ENCODE measurements around the gene TRAPPC8.
"Not testable (repeated sequence)": the region's sequence is repeated elsewhere in the genome, so short reads cannot be mapped to it uniquely, and the experiment has no call there.

The TRAPPC8 gene, protein sequence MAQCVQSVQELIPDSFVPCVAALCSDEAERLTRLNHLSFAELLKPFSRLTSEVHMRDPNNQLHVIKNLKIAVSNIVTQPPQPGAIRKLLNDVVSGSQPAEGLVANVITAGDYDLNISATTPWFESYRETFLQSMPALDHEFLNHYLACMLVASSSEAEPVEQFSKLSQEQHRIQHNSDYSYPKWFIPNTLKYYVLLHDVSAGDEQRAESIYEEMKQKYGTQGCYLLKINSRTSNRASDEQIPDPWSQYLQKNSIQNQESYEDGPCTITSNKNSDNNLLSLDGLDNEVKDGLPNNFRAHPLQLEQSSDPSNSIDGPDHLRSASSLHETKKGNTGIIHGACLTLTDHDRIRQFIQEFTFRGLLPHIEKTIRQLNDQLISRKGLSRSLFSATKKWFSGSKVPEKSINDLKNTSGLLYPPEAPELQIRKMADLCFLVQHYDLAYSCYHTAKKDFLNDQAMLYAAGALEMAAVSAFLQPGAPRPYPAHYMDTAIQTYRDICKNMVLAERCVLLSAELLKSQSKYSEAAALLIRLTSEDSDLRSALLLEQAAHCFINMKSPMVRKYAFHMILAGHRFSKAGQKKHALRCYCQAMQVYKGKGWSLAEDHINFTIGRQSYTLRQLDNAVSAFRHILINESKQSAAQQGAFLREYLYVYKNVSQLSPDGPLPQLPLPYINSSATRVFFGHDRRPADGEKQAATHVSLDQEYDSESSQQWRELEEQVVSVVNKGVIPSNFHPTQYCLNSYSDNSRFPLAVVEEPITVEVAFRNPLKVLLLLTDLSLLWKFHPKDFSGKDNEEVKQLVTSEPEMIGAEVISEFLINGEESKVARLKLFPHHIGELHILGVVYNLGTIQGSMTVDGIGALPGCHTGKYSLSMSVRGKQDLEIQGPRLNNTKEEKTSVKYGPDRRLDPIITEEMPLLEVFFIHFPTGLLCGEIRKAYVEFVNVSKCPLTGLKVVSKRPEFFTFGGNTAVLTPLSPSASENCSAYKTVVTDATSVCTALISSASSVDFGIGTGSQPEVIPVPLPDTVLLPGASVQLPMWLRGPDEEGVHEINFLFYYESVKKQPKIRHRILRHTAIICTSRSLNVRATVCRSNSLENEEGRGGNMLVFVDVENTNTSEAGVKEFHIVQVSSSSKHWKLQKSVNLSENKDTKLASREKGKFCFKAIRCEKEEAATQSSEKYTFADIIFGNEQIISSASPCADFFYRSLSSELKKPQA (N-terminal part only)

DNA sequence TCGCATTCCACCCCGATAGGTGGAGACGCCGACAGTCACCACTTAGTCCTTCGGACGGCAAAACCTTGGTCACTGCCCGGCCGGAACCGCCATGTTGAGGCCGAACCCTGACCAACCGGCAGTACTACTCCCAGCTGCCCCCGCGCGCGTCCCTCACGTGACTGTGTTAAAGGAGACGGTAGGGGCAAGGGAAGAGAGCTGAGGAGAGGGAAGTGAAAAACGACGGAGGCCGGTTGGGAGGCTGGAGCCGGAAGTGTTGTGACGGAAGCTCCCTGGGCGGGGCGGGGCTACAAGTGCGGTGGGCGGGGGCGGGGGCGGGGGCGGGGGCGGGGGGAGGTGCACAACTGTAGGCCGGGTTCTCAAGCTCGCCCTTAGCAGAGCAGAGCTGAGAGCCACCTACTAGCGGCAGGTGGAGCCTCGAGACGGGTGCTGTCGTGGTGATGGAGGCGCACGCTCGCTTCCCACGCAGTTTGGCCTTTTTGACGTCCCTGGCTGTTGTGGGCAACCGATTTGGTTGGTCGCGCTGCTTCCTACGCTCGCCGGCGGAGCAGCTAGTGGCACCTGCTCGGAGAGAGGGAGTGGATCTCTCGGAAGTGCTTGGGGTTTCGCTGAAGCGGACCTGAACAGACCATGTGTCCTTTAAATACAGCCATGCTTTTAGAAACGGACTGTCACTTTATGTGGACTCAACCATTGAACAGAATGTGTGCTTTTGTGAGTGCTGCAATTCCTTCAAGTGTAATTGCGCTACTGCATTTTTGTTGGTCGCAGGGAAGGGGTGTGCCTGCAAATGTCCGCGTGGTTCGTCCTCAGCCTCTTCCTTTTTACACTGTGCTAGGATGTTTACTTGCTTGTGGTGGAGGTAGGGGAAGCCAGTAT, at the start of gene TRAPPC8:
Gene TRAPPC8 (minus strand): TSS at position 130 of the 879 bp plus-strand sequence. CDS start 364 bp downstream, outside the sequence.
- peak; percentile 98 for DNase-seq (ENCODE audit: low spot score)

DNA sequence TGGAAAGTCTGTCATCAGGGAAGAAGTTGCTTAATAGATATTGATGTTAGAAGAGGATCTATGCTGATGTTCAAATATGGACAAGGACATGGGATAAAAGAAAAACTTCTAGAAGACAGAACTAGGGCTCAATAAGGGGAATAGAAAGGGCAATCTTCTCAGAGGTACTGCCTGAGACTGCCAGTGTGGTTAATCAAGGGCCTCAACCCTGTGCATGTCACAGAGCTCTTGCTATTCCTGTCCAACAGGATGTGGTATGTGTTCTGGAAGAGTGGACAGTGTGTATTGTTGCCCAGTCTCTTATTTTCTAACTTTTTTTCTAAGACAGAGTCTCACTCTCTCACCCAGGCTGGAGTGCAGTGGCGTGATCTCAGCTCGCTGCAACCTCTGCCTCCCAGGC, 47.9 kb upstream of the TRAPPC8 start:
- no peak for DNase-seq (ENCODE audit: low spot score)

DNA sequence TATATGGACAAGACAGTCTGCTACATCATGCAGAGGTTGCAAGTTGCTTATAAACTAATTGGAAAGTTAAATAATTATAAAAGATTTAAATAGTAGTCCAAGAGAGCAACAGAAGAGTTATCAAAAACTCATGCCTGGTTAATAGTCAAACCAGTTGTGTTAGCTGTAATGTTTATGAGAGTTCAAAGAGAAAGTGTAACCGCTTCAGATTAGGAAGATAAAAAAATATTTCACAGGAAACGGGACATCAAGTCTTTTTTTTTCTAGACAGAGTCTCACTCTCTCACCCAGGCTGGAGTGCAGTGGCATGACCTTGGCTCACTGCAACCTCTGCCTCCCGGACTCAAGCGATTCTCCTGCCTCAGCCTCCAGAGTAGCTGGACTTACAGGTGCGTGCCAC, 41.0 kb upstream of the TRAPPC8 start:
- no peak for DNase-seq (ENCODE audit: low spot score)

DNA sequence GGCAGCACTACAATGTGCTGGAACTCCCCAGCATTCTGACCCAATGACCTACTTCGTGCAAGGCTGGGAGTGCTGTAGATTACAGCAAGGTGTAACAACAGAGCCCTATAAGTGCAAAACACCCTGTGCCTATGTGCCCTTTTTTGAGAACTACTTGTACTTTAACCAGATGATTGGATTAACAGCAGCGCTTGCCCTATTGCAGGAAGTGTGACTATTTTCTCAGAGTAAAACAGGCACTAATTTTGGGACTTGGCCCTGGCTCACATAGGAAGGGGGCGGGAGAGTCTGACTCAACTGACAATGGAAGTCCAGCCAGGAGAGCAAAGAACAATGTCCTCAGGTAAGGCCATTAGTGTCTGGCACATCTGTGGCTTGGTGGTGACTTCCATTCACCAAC, 40.1 kb upstream of the TRAPPC8 start:
- DNase-seq (ENCODE audit: low spot score), result no peak

DNA sequence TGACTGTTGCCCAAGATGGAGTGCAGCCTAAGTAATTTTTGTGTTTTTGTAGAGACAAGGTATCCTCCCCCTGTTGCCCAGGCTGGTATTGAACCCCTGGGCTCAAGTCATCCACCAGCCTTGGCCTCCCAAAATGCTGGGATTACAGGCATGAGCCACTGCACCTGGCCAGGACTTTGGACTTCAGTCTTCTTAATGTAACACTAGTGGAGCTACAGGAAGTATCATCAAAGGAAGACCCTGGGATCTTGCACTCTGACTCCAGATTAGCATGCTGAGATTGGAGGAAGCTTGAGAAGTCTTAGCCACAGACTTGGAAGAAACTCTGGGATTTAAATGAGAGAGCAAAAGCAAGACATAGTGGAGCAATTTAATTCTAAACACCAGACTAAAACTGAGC, 37.9 kb upstream of the TRAPPC8 start:
- DNase-seq (ENCODE audit: low spot score), result no peak

DNA sequence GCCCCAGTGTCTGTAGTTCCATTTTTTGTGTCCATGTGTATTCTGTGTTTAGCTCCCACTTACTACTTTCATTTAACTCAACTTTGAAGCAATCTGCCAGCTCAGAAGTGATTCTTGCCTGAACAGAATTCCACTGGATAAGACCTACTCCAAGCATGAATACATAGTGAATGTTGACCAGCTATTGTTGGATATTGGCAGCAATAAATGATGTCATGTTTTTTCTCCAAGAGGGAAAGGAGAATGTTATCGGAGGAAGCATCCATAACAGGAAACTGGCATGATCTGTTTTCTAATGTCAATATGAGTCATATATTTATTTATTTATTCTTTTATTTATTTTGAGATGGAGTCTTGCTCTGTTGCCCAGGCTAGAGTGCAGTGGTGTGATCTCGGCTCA, 36.8 kb upstream of the TRAPPC8 start:
- no peak for DNase-seq (ENCODE audit: low spot score)

DNA sequence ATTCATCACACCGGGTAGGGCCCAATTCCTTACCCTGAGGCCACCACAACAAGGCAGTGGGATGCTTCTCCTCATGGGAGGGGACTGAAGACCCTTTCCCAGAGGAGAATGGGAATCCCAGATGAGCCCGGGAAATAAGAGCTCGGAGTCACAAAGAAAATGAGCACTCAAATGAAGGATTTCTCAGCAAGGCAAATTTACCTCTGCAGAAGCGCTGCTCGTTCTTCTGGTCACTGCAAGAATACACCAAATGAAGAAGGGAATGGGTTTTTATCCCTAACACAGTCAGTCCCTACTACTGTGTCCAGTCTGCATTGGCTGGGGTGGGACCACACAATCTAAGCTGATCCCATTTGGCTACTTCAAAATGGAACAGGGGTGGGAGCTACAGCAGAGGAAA, 35.7 kb upstream of the TRAPPC8 start:
- no peak for DNase-seq (ENCODE audit: low spot score)

DNA sequence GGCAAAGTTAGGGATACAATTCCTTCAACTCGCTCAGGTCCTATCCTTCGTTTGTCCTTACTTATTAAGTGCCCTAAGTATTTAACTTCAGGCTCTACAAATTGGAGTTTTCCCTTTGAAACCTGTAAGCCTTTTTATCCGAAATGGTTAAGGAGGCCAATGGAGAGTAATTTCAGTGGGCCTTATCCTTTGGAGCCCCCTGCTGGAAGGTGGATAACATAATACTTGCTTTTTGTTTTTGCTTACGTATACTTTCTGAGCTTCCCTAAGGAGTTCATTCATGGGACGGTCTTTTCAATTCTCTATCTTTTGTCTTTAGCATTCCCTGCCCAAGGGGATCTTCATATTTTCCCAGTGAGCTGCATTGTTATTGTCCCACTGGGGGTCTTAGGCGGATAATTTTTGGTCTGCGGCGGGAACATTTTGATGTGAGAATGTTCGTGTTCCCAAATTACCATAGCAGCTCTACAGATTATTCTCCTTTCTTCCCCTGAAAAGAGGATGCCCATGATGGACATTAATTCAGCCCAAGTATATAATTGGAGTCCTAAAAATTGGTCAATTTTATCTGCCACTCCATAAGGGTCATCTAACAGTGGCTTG, 34.4 kb upstream of the TRAPPC8 start:
- no peak for DNase-seq (ENCODE audit: low spot score)

DNA sequence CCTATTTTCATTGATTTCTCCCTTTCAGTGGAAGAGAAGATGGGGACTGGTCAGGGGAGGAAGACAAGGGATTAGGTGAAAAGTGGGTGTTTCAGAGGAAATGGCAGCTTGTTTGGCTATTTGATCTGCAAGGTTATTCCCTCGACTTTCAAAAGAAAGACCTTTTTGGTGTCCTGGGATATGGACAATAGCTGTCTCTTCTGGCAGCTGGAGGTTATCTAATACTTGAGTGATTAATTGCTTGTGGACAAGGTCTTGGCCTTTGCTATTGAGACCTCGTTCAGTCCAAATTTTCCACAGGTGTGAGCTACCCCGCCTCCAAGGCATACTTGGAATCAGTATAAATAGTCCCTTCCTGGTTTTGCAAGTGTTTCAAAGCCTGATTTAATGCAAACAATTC, 33.3 kb upstream of the TRAPPC8 start:
- DNase-seq (ENCODE audit: low spot score), result no peak

DNA sequence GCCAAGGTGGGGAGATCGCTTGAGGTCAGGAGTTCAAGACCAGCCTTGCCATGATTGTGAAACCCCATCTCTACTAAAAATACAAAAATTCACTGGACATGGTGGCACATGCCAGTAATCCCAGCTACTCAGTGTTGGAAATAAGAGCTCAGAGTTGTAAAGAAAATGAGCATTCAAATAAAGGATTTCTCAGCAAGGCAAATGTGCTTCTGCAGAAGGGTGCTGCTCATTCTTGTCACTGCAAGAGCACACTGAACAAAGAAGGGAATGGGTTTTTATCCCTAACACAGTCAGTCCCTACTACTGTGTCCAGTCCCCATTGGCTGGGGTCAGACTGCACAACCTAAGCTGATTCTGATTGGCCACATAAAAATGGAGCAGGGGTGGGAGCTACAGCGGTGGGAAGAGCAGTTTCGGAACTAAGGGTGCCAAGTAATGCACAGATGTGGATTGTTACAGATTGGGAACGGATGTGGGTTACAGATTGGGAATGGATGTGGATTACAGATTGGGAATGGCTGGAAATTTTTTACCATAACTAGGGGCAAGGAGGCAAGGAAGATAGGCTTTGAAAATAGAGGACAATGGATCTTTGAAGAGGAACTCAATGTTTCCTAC, 31.1 kb upstream of the TRAPPC8 start:
- no peak for DNase-seq (ENCODE audit: low spot score)

DNA sequence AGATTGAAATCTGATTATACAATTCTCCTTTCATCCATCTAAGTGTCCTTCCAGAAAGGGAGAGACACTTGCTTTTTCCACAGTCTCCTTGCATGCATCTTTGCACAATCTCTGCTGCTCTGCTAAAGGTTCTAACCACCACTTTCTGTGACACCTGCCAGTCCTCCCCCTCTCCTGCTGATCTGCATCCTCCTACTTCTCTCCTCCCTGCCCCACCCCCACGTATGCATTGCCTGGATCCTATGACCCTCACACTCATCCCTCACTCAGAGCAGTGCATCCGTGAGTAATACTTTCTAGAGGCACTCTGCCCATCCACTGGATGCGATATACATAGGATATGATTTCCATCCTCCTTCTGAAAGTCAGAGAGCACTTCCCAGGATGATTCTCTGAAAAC, 27.7 kb upstream of the TRAPPC8 start:
- no peak for DNase-seq (ENCODE audit: low spot score)

DNA sequence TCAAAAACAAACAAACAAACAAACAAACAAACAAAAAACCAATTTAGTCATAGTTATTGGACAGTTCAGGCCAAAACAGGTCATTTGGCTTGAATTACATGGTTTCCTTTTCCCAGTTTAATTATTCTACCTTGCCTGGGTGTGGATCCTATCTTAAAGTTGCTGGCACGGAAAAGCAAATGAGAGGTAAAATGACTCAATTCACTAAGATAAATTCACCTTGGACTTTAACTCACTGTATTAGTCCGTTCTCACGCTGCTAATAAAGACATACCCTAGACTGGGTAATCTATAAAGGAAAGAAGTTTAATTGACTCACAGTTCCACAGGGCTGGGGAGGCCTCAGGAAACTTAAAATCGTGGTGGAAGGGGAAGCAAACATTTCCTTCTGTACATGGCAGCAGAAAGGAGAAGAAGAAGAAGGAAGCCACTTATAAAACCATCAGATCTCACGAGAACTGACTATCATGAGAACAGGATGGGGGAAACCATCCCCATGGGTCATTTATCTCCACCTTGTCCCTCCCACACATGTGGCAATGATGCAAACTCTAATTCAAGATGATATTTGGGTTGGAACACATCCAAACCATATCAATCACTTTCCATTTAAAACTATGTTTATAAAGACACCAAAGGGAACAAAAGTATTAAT, 22.5 kb upstream of the TRAPPC8 start:
- no peak for DNase-seq (ENCODE audit: low spot score)

DNA sequence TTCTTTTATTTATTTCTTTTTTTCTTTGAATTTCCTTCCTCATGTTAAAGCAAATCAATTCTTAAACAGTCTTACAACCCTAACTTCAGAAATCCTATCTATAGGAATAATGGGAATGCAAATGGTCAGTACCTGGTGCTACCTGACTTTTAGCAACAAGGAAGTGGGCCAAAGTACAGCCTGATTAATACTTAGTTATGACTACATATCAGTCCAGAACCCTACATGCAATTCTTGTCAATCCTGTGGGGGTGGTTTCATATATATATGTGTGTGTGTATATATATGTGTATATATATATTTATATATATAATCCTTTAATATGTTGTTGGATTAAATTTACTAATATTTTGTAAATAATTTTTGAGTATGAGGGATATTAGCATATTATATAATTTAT, 14.8 kb upstream of the TRAPPC8 start:
- no peak for DNase-seq (ENCODE audit: low spot score)

DNA sequence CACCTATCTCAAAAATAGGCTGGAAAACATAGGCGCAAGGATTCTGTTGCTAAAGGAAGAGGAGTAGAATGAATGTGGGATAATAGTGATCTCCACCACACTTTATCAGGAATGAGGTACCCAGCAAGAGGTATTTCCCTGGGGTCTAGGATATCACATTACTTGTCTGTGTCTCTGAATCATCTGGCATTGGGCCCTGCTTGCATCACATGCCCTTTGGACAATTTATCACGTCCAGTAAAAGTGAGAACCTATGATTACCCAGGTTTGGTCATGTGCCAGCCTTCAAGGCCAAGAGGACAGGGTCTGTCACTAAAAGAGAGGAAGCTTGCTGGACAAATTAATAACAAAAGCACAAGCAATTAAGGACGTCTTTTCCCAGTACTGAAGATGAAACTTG, 11.4 kb upstream of the TRAPPC8 start:
- DNase-seq (ENCODE audit: low spot score), result no peak

DNA sequence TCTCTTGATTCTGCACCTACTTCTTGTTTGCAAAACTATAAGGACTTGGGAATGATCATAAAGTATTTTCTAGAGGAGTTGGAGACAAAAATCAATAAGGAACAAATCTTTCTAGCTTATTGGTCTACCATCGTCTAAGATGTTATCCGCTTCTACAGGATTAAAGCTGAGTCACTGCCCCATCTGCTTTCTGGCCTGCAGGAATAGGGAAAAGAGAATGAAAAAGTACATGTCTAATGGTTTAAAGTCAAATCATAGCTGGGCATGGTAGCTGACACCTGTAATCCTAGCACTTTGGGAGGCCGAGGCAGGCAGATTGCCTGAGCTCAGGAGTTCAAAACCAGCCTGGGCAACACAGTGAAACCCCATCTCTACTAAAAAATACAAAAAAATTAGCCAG, 10.8 kb upstream of the TRAPPC8 start:
- DNase-seq (ENCODE audit: low spot score), result not testable (repeated sequence)

DNA sequence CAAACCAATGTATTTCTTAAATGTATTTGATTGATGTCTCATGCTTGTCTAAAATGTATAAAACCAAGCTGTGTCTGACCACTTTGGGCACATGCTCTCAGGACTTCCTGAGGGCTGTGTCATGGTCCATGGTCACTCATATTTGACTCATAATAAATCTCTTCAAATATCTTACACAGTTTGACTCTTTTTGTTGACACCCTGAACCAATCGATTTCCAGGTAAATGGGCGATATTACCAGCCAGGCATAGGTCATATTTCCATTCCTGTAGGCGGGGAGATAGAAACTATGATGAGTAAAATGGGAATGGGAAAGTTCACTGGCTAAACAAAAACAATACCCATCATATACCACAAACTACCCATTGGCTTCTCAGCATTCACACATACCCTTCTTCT, 9.3 kb upstream of the TRAPPC8 start:
- DNase-seq (ENCODE audit: low spot score), result no peak

DNA sequence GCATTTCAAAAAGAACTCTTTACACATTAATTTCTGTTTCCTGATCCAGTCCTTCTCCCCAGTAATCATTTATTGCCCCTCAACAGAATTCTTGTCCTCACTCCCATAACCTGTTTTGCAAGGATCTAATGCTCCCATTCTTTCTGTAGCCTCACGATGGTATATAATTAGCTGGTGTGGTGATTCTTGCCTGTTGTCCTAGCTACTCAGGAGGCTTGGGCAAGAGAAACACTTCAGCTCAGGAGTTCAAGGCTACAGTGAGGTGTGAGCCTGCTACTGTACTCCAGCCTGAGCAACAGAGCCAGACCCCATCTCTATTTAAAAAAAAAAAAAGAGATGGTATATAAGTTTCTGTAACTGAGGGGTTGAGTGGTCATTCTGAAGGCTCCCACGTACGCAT, 7.7 kb upstream of the TRAPPC8 start:
- no peak for DNase-seq (ENCODE audit: low spot score)

DNA sequence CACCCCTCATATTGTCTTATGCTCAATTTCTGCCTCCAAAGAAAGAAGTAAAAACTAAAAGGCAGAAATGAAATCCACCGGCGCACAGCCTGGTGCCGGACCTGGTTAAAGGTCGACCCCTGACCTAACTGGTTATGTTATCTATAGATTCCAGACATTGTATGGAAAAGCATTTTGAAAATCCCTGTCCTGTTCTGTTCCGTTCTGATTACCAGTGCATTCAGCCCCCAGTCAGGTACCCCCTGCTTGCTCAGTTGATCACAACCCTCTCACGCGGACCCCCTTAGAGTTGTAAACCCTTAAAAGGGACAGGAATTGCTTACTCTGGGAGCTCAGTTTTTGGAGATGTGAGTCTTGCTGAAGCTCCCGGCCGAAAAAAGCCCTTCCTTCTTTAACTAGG, 5.4 kb upstream of the TRAPPC8 start:
- not testable (repeated sequence) for DNase-seq (ENCODE audit: low spot score)

DNA sequence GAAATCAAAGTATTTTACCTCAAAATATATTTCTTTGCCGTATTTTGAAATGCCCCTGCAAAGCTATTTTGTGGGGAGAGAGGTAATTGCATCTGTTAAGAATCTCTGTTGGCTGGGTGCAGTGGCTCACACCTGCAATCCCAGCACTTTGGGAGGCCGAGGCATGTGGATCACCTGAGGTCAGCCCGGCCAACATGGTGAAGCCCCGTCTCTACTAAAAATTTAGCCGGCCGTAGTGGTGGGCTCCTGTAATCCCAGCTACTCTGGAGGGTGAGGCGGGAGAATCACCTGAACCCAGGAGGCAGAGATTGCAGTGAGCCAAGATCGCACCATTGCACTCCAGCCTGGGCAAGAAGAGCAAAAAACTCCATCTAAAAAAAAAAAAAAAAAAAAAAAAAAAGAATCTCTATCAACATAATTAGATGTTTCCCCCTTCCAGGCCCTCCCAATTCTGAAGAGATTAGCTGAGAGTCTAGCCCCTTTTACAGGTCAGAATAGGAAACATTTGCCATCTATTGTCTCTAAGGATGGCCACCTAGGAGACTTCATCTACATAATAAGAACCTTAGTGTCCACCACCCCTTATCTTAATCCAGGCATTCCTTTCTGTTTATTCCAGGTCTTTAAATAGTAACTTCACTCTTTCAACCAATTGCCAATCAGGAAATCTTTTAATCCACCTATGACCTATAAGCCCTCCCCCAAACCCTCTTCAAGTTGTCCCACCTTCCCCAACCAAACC, 3.5 kb upstream of the TRAPPC8 start:
- no peak for DNase-seq (ENCODE audit: low spot score)
